GM18868 (cell line): Measurements from ENCODE around the gene DNAJC4.

Experiments used
- ATAC-seq: cut with Tn5 transposase; IDR thresholded peaks from one replicate; pipeline ENCODE4 v1.9.1; 2021; ENCODE audit warnings: mild to moderate bottlenecking, moderate library complexity; ENCODE audit not compliant: unreplicated experiment

DNAJC4 gene

DNA sequence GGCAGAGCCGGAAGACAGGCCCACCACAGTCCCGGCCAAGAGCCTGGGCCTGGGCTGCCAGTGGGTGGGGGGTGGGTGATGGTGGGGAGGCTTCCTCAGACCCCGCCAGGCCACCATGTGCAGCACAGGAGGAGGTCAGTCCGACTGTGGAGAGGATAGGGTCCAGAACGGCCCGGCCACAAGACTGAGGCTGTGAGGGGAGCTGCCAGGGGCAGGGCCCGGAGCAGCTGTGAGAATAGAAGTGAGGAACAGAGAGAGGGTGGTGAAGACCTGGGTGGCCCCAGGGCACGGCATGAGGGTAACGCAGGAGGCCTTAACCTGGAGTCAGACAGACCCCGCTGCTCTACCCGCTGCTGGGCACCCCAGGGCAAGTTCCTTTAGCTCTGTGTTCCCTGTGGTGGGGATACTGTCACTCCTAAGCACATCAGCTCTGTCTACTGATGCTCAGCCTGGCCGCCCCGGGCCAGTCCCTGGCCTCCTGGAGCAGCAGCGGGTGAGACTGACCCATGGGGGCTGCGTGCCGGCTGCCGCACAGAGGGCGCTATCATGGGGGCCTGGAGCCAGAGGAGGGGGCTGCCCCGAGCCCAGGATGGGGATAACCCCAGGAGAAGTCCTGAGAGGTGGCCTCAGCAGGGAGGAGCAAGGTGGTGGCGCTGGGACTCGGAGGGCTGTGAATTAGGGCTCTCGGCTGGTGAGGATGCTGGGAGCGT is 22.1 kb upstream of the DNAJC4 start:
- no peak for ATAC-seq

DNA sequence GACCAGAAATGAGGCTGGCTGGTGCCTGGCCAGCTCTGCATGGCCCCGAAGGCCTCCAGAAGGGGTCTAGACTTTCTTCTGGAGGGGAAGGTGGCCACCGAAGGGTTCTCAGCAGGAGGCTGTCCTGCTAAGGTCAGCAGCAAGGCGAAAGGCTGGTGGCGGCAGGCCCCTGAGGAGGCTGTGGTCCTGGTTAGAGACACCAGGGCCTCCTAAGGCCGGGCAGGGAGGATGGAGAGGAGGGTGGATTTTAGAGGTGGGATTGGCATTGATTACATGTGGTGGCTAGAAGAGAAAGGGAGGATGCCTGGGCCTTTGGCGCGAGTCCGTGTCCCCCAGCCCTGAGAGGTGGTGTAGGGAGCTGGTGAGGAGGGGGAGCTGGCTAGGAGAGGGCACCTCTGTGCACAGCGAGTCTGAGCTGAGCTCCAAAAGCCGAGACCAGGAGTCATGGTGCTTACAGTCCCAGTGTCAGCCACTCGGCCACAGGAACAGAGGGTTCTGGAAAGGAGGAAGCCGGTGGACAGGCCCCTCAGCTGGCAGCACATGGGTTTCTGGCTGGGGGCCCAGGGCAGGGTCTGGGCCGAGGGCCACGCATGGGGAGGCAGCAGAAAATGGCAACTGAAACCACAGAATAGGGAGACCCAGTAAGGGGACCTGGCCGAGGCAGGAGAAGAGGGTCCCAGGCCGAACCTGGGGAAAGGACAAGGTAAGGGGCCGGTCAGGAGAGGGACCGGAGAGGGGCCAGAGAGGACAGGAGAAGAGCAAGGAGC is 21.4 kb upstream of the DNAJC4 start:
- no peak for ATAC-seq

GRCh38 chr11:64209563-64209843 is 20.8 kb upstream of the DNAJC4 start:
- no peak for ATAC-seq

GRCh38 chr11:64210301-64211020 is 19.9 kb upstream of the DNAJC4 start:
- ATAC-seq: no peak

DNA sequence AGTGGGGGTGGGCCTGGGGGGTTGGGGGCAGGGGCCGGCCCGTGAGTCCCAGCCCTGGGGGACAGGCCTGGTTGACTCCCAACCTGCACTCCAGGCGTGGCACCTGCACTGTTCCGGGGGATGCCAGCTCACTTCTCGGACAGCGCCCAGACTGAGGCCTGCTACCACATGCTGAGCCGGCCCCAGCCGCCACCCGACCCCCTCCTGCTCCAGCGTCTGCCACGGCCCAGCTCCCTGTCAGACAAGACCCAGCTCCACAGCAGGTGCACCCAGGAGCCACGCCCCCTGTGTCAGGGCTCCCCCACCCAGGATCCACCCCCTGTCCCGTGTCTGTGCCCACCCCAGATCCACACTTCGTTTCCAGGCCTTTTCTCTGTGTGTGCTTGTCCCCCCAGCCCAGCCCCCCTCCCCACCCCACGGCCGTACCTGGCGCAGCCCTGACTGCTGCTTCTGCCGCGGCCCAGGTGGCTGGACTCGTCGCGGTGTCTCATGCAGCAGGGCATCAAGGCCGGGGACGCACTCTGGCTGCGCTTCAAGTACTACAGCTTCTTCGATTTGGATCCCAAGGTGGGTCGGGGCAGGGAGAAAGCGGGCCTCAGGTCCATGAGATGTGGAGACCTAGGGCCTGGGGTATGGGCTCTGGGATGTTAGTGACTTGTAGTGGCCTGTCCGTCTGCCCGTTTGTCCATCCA is 19.0 kb upstream of the DNAJC4 start:
- no peak for ATAC-seq

GRCh38 chr11:64216879-64217278 is 13.5 kb upstream of the DNAJC4 start:
- no peak for ATAC-seq

- no peak for ATAC-seq
These were observed 11.6 kb upstream of the DNAJC4 start for GRCh38 chr11:64218628-64219353.

DNA sequence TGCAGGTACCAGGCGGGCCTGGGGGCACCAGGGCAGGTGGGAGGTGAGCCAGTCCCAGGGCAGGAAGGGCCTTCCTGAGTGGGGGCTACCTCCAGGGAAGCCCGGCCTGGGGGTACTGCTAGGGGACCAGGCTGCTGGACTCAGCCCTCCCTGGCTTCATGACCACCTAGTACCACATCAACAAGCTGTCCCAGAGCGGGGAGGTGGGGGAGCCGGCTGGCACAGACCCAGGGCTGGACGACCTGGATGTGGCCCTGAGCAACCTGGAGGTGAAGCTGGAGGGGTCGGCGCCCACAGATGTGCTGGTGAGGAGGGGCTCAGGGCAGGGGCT is 11.0 kb upstream of the DNAJC4 start:
- no peak for ATAC-seq

DNA sequence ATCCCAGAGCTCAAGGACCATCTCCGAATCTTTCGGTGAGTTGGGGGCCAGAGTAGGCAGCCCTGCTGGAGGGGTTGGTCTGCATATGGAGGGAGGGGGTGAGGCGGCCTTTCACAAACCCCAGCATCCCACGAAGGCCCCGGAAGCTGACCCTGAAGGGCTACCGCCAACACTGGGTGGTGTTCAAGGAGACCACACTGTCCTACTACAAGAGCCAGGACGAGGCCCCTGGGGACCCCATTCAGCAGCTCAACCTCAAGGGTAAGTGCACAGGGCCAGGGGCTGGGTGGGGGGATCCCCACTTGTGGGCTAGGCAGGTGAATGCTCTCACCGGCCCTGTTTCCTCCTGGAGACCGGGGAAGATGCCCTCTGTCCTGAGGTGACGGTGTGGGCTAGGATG is 10.6 kb upstream of the DNAJC4 start:
- no peak for ATAC-seq

- no peak for ATAC-seq
These were observed 10.1 kb upstream of the DNAJC4 start for GRCh38 chr11:64220271-64220670.

DNA sequence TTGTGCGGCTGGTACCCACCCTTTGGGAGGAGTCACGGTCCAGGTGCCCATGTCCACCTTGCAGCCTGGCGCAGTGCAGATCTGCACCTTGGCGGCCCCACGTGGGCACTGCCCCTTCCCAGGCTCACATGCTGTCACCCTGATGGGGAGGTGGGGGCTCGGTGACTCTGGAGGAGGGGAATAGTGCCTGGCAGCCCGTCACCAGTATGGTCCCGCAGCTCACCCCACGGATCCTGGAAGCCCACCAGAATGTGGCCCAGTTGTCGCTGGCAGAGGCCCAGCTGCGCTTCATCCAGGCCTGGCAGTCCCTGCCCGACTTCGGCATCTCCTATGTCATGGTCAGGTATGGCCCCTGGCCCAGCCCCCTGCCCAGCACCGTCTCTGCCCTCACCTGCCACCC is 9.6 kb upstream of the DNAJC4 start:
- no peak for ATAC-seq

DNA sequence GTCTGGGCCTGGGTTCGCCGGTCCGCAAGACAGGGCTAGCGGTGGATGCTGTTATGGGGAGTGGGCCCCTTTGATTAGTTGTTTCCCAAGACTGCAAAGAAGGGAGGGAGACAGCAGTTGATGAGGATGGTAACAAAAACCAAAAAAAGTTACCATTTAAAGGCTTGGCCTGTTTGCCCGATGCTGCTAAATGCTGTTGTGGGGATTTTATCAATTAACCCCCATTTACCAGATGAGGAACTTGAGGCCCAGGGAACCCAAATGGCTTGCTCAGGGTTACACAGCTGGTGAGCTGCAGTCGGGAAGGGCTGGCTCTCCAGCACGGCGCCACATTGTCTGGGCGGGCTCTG is 7.7 kb upstream of the DNAJC4 start:
- no peak for ATAC-seq

- ATAC-seq: no peak
These were observed 7.2 kb upstream of the DNAJC4 start for GRCh38 chr11:64223001-64223651.

- ATAC-seq: no peak
These were observed 6.0 kb upstream of the DNAJC4 start for GRCh38 chr11:64224151-64224890.

DNA sequence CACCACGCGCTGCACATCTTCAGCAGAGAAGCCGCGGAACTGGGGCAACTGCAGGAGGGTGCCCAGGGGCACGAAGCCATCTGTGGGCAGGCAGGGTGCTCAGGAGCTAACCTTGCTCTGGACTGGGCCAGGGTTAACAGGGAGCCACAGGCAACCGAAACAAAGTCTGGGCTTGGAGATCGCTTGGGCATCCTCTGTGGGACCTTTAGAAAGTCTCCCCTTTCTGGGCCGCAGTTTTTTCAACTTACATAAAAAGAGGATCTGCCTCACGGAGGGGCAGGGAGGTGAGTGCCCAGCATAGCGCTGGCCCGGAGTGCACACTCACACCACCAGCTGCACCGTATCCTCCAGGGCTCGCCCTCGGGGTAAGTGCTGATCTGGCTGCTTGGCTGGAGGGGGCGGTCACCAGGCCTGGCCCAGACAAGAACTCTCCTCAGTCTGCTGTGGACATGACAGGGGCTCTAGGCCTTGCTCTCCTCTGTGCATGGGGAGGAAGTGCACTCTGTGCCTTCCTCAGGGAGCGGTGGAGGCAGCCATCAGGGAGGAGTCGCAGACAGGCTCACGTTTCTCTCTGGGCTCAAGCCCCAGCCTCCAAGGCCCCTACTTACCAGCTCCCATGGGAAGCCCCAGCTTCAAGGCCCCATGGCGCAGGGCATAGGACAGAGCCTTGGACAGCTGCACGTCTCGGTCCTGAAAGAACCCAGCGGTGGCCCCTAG is 5.3 kb upstream of the DNAJC4 start:
- no peak for ATAC-seq

GRCh38 chr11:64225608-64226506 is 4.5 kb upstream of the DNAJC4 start, which contains the start of the genes NUDT22 and TRPT1:
Gene NUDT22, plus strand, starts transcription at chr11:64226274. Its CDS starts 379 bp downstream, at chr11:64226653.
Gene TRPT1, minus strand, starts transcription at chr11:64226186. Its CDS starts 326 bp downstream, at chr11:64225860.
- peak; percentile 47 for ATAC-seq

DNA sequence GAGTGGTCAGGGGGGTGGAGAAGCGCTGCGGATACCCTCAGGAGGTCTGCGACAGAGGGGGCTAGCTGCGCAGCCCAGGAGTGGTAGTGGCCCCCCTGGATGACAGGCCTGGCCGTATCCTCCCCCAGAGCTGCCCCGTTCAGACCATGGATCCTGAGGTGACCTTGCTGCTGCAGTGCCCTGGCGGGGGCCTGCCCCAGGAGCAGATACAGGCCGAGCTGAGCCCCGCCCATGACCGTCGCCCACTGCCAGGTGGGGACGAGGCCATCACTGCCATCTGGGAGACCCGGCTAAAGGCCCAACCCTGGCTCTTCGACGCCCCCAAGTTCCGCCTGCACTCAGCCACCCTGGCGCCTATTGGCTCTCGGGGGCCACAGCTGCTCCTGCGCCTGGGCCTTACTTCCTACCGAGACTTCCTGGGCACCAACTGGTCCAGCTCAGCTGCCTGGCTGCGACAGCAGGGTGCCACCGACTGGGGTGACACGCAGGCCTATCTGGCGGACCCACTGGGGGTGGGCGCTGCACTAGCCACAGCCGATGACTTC is 3.8 kb upstream of the DNAJC4 start:
- ATAC-seq: peak; percentile 34
